NK-92 treated with Interleukin-12 subunit alpha and Interleukin-12 subunit beta, amount 100 ng/mL, for 24 hours (cell line): Measurements from ENCODE around the gene CACYBP.

Source experiments
- DNase-seq: peaks from one replicate; lab custom pipeline; 2025; lab: John Stamatoyannopoulos, UW

Gene CACYBP

GRCh38 chr1:174974711-174975119, 25.0 kb upstream of the CACYBP start:
- no peak for DNase-seq

GRCh38 chr1:174975764-174976163, 24.0 kb upstream of the CACYBP start:
- DNase-seq = no peak

DNA sequence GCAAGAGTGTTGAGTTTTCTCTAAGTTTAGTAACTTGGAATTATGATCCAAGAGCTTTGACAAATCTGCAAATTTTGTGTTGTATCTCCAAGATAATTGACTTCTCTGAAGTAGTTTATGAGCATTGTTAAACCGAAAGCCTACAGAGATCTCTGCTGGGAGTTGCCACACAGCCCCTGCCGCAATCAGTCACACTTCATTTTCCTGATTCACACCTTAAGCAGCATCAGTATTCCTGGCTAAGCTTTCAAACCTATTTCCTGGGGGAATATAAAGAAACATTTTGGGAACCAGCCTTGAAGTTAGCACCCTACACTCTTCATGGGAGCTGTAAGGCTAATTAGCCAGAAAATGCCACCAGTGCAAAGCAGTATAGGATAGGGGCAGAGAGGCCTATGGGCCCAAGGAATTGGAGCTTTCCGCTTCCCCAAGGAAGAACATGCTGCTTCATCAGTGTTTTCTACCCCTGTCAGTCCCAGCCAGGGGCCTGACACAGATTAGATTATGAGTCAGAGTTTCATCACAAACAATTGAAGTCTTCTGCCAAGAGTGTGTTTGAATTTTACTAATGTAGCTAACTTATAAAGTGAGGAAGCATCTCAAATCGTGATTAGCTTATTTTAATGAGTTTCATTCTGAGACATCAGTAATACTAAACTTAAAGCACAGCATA, 23.2 kb upstream of the CACYBP start:
- DNase-seq = no peak

- DNase-seq = no peak
These were observed 16.6 kb upstream of the CACYBP start for GRCh38 chr1:174982971-174983689.

DNA sequence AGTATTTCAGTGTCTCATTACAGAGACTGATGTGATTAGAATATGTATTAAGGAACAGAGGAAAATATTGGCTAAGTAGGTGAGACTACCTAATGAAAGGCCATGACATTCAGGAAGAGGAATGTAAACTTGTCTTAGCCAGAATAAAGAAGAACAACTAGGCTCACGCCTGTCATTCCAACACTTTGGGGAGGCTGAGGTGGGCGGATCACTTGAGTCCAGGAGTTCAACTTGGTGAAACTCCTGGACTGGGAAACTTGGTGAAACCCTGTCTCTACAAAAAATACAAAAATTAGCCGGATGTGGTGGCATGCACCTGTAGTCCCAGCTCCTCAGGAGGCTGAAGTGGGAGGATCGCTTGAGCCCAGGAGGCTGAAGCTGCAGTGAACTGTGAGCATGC, 14.8 kb upstream of the CACYBP start:
- no peak for DNase-seq

DNA sequence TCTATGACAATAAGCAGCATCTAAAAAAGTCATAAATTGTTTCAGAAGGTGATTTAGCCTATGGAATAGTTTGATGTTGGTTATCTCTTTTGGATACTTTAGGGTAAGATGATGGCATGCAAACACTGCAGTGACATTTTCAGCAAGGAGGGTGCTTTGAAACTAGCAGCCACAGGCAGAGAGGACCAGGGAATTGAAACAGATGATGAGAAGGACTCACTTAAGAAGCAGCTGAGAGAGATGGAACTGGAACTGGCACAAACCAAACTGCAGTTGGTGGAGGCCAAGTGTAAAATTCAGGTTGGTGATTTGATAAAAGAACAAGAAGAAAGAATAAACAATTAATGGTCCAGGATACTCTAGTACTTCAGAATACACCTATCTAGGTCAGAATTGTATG, 11.2 kb upstream of the CACYBP start:
- DNase-seq = no peak

- no peak for DNase-seq
These were observed 10.8 kb upstream of the CACYBP start for GRCh38 chr1:174988986-174989385.

GRCh38 chr1:174989536-174990220, 10.1 kb upstream of the CACYBP start:
- no peak for DNase-seq

GRCh38 chr1:174990382-174990999, 9.3 kb upstream of the CACYBP start:
- DNase-seq = no peak

DNA sequence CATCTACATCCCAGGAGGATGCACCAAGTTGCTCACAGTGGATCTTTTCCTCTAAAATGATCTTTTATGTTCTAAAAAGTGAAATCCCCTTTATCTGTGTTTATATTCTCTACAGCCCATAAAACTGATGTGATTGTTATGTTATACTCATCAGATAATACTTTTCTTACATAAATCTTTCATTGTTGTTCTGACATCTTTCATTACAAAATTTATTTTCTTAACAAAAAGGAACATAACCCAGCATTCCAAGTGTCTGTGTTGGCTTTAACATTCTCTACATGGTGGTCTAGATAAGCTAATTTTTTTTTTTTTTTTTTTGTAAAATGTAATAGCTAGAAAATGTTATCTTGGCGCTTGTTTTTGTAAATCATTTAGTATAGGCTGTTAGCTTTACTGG, 8.3 kb upstream of the CACYBP start:
- no peak for DNase-seq

DNA sequence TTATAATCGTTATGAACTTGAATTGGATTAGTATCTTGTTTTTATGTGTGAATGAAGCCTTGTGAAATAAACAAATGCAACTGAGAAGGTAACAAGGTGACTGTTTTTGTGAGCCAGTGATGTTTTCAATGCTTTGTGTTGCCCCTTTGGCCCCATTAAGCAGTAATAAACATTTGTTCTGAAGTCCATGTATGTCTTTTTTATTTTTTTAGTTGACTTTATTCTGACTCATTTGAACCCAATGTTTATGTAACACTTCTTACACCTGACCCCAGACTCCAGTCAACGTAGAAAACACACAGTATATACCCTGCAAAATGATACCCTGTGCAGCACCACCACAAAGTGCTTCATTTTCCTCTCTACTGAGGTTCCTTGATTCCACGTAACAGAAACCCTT, 4.6 kb upstream of the CACYBP start:
- no peak for DNase-seq

DNA sequence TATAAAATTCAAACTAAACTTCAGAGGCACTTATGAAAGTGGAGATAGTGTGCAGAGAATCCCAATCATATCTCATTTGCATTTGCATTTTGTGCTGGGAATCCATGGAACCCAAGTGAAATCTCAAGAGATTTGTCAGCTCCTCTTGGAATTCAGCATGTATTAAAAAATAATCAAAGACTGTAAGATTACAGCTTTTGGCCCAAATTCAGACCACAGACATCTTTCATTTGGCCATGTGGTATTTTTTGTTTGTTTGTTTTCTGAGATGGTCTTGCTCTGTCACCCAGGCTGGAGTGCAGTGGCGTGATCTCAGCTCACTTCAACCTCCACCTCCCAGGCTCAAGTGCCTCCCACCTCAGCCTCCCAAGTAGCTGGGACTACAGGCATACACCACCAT, 3.8 kb upstream of the CACYBP start:
- no peak for DNase-seq

GRCh38 chr1:174996476-174996875, 3.3 kb upstream of the CACYBP start:
- no peak for DNase-seq

- no peak for DNase-seq
These were observed 2.7 kb upstream of the CACYBP start for GRCh38 chr1:174997041-174997440.

DNA sequence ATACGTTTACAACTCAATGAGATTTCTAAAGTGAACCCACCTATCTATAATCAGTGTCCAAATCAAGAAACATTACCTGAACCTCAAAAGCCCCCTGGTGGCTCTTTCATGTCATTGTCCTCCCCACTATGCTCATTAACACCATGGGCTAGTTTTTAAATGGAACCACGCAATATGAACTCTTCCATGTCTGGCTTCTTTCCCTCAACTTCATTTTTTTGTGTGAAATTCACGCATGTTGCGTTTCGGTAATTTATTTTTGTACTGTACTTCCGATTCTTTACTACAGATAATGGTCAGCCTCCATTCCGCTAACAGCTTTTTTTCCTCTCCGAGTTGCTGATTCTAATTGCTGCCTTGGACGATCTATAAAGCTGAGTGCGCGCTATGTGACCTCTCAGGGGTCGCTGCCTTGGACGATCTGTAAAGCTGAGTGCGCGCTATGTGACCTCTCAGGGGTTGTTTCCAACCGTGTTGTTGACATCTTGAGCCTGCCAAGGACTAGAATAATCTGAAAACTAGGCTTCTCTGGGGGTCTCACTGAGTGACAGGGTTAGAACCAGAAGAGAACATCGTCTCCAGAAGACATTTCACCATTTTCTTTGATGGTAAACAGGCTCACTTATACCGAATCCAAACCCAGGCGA, 1.1 kb upstream of the CACYBP start:
- no peak for DNase-seq

DNA sequence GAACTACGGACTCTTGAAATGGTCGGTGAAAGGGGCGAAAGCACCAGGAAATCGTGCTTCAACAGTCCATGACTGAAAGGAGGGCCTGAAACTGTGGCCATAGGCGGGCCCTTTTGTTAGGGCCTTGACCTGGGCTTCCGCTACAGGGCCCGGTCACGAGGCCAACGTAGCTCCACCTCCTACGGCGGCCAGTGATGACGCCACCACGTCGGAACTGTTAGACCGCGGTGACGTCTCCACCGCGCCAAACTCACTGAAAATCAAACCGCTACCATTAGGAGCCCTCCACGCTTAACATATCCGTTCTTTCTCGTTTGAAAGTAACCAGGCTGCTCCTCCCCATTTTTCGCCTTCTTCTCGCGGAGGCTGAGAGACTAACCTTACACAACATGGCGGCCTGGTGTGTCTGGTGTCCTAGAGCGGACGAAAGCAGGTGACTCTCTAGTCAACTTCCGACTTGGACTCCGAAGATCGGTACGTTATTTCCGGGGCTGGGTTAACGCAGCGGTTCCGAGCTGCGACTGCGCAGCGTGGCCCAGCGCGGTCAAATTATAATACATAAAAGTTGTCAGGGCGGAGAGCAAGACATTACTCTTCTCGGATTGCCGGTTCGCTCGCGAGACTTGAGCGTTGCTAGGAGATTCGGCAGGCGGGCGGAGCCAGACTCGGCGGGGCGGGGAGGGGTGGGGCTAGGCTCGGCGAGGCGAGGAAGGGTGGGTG, 371 bp upstream of the CACYBP start:
- peak; percentile 98 for DNase-seq

DNA sequence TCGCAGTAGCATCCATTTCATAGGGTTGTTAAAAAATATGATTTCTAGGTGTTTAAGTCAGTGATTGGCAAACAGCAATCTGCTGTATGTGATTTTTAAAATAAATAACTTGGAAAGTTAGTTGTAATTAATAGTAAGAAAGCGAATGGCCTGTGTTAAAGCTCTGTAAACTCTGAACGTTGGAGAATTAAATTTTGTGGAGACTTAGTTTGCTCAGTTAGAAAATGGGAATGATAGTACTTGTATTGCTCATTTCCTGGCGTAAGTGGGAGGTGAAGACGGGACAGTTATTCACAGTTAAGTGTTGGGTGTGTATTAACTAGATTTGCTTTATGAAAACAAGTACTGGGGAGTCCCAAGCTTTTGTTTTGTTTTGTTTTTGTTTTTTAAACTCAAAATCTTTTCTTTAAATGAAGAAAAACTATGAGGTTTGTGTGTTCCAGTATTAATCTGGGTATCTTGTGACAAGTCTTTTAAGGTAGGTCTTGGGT, 995 bp downstream of the CACYBP start:
- no peak for DNase-seq

DNA sequence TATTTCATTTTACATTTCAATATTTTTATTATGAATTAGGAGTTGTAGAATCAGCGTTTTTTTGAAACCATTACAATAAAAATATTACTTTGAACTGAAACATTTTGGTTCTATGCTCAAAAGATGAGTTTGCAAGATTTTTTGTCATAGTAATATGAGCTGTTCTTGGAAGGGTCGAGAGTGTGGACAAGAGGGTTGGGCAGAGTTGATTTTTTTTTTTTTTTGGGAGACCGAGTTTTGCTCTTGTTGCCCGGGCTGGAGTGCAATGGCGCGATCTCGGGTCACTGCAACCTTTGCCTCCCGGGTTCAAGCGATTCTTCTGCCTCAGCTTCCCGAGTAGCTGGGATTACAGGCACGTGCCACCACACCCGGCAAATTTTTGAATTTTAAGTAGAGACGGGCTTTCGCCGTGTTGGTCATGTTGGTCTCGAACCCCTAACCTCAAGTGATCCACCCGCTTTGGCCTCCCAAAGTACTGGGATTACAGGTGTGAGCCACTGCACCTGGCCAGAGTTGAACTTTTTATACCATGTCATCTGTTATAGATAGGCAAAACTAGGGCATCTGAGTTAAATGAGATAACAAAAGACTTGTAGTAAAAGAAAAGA, 3.3 kb downstream of the CACYBP start:
- no peak for DNase-seq

DNA sequence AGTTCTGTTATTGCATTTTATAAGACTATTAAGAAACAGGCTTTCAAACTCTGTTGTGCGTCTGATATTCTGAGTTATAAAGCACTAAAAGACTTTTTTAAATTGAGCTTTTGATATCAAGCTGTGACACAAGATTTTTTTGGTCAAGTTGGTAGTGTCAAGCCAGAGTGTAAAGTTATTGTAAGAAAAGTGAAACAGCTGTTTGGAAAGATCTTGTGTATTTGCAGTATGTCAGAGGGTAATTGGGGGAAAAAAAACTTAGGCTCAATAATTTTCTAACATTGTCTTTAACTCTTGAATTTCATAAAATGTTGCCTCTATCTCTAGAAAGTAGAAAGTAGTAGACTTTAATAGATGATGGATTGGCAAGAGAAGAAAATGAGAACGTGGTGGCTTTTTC, 3.8 kb downstream of the CACYBP start:
- DNase-seq = no peak

DNA sequence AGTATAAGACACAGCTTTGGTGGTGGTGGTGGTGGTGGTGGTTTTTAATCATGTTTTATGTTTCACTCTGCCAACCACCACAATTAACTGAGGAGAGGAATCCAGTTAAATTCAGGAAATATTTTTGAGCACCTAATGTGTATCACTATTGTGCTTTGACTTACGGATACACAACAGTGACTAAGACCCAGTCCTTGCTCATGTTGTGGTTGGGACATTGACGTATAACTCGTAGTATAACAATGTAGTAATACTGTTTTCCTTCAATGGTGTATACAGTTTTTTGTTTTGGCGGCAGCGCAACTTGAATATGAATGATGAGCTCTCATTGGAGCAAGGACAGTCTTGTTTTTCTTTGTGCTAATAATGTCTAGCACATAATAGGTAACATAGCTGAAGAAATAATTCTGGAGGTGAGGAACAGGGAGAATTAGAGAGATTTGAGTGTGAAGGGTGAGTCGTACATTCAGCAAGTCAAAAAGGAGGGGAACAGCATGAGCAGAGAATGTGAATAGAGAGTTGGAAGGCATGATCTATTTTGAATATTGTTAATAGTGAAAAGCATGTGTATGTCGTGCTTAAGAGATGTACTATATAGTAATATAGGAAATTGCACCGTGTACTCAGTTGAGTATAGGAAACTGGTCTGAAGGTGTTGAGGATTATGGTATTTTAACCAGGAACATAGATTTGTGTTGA, 5.5 kb downstream of the CACYBP start:
- DNase-seq = no peak
